ENCODE data around the gene TRPC6. TPM values are rescaled to one million over a fixed set of nuclear protein-coding genes. Genes with fewer than 3 reads are reported as not detected.
"Not testable (repeated sequence)": the region's sequence is repeated elsewhere in the genome, so short reads cannot be mapped to it uniquely, and the experiment has no call there.

TRPC6 gene
- total RNA-seq, 1 donor from 2014 or later, result 0.78 TPM

DNA sequence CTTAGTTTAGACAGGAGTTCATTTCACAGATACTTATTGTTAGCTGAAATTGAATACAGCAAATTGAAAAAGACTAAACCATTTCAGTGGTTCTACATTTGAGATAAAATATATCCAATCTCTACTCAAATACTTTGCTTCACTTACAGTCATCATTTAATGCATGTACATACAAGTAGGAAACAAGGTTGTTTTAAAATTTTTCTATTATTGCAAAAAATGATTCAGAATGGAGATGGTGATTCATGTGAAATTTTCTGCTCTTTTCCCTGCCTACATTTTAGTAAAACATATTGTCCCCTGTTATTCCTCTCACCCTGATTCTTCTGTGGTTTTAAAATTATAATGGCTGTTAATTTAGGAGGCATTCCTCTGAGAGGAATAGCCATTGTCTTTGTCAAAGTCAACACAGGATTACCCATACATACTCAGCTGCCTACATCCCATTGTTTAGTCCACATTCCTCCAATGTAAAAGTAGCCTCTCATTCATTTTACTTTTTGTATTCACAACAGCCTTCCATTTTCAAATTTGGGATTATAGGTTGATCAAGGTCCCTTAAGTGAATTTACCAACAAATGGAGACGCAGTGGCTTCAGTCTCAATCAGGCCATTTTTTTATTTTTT is 60.1 kb downstream of the TRPC6 start:
- intact Hi-C loops (cut with DNase I), result no loop called here
- DNase-seq (ENCODE audit: low spot score), result no peak

DNA sequence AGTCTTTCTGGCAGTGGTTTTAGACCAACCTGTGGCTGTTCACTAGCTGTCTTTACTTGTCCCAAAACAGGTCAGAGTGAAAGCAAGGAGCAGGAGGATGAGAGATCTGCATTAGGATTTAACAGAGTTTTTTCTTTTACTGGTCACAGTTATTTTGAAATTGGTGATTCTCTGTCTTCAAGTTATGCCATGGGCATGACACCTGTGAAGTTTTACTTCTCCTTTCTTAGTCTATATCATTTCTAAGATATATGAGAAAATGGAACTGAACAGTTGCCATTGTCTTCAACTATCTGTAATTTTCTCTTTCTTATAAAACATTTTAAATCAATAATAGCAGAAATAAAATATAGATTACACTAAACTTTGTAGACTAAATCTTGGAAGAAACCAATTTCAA is 60.6 kb downstream of the TRPC6 start:
- no peak for DNase-seq (ENCODE audit: low spot score)
- intact Hi-C loops (cut with DNase I), result no loop called here

DNA sequence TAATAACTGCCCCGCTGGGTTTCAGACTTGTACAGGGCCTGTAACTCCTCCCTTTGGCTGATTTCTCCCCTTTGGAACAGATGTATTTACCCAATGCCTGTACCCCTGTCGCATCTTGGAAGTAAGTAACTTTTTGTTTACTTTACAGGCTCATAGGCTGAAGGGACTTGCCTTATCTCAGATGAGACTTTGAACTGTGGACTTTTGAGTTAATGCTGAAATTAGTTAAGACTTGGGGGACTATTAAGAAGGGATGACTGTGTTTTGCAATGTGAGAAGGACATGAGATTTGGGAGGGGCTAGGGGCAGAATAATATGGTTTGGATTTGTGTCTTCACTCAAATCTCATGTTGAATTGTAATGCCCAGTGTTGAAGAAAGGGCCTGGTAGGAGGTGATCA is 62.0 kb downstream of the TRPC6 start:
- intact Hi-C loops (cut with DNase I), result no loop called here

DNA sequence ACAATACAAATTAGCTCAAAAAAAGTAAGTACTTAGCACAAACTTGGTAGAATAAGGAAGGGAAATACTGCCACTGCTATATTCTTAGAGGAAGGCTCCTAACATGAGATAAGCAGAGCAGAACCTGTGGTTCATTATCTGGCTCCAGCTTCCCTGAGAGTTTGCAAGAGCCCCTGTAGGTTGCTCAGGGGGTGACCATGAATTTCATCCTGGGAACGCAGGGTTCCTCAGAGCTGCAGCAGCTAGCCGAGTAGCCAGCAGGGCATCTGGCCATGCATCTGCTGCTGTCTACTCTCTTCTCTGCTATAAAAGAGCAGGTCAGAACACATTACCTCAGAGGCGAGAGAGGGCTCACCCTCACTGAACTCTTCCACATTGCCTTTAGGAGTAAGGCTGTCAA is 67.3 kb downstream of the TRPC6 start:
- no peak for DNase-seq (ENCODE audit: low spot score)
- intact Hi-C loops (cut with DNase I), result no loop called here

More for the DNA sequence above, 62.0 kb downstream of the TRPC6 start:
- DNase-seq (ENCODE audit: low spot score), result no peak

DNA sequence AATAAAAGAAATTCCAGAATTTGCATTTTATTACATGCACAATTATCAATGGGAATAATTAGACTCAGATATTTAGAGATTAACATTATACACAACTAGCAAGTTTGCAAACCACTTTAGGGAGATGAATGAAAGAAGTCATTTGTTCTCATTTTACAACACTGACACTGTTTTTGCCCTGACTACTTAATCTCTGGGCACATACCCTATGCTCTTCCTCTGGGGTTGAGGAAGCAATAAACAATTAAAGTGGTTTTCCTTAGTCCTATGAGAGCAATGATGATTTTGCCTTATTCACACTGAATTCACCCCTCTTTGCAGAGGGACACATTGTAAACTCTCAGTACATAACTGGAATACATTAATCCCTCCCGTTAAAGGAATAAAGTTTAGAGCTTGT is 72.7 kb downstream of the TRPC6 start:
- intact Hi-C loops (cut with DNase I), result no loop called here
- no peak for DNase-seq (ENCODE audit: low spot score)

DNA sequence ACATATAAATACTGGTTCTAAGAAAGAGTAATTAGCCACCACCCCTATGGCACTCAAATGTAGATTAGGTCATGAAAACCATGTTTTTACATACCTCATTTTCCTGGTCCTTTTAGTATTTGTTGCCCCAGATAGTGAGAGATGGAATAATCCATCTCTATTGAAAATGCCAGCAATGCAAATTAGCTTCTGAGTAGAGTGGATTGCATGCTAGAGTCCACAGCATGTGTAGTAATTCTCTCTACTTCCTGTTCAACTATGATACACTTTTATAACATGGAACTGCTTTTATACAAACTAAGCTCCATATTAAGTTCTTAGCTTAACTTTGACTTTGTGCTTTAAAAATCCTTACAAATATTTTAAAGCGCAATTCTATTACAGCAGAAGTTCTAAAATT is 73.2 kb downstream of the TRPC6 start:
- intact Hi-C loops (cut with DNase I), result no loop called here
- no peak for DNase-seq (ENCODE audit: low spot score)

DNA sequence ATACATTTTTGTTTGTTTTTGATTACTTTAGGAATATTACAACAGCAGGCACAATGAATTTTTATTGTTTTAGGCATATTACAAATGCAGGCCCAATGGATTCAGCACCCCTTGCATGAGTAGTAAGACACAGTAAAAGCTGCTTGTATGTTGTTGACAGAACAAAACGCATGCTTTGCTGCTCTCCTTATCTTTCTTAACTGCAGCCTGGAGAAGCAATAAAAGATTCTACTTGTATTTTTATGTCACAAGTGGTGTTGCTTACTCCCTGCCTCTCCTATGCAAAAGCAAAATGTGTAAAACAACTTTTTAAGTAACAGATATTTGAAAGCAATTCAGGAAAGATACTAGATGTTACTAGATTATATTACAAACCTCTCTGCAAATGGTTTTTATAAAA is 73.9 kb downstream of the TRPC6 start:
- no peak for DNase-seq (ENCODE audit: low spot score)
- intact Hi-C loops (cut with DNase I), result no loop called here

DNA sequence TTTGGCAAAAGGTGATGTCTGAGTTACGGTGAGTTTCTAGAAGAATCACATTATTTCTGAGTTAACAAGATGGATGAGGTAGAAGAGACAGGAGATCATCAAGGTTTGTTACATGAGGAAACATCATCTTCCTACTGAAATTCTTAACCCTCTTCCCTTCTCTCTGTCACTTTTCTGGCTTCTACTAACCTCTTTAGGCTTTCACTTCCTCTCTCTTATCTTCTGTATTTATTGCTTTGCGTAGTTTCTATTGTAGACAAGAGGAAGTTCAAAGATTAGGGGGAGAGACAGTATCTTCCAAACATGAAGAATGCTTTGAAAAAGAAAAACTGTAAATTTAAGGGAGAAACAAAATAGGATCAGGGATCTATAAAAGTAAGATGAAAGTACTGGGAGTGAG is 75.4 kb downstream of the TRPC6 start:
- intact Hi-C loops (cut with DNase I), result no loop called here

DNA sequence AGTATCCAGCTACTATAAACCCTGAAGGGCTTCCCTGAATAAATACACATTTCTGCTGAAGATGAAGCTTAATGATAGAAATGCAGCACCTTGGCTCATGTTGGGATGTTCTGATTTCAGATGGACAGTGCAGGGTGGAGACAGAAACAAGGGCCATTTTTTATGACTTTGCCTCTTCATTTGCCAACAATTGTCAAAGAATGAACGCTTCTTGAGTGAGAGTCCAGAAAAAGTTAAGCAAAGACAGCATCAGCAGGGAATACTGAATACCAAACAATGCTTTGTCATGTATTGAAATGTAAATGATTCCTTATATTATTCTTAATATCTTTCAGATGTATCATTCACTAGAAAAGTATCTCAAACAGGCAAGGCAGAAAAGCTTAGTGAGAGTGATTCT is 84.9 kb downstream of the TRPC6 start:
- intact Hi-C loops (cut with DNase I), result no loop called here
- no peak for DNase-seq (ENCODE audit: low spot score)

More for the DNA sequence above, 75.4 kb downstream of the TRPC6 start:
- DNase-seq (ENCODE audit: low spot score), result no peak

DNA sequence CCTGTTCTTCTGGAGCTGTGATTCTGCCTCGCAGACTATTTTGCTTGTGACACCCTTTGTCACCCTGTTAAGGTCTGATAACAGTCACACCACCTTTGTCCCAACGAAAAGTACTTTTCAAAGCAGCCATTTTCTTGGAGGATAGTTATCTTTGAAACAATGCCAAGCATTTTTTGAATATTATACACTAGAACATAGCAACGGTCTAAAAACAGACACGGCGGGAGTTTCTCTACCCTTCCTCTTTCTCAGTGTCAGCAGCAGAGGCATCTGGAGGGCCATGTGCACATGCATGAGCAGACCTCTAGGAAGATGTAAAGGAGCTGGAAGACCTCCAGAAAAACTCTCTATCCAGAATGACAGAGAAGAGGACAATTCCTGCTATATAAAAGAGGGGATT is 86.5 kb downstream of the TRPC6 start:
- no peak for DNase-seq (ENCODE audit: low spot score)
- intact Hi-C loops (cut with DNase I), result no loop called here

DNA sequence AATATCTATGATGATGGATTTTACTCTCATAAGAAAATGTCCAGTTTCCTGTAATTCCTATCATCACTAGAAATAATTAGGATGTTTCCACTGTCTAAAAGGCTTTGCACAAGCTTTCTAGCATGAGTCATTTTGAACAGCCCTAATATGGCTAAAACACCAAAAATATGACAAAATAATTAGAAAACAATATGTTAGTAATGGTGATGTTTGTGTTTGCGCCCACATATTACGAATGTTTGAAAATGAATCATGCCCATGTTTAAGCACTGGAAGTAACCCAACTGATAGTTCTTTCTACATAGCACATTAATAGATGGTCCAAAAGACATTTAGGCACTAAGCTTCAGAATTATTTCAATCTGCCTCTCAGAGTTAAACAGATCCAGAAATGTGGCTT is 96.0 kb downstream of the TRPC6 start:
- no peak for DNase-seq (ENCODE audit: low spot score)
- intact Hi-C loops (cut with DNase I), result no loop called here

DNA sequence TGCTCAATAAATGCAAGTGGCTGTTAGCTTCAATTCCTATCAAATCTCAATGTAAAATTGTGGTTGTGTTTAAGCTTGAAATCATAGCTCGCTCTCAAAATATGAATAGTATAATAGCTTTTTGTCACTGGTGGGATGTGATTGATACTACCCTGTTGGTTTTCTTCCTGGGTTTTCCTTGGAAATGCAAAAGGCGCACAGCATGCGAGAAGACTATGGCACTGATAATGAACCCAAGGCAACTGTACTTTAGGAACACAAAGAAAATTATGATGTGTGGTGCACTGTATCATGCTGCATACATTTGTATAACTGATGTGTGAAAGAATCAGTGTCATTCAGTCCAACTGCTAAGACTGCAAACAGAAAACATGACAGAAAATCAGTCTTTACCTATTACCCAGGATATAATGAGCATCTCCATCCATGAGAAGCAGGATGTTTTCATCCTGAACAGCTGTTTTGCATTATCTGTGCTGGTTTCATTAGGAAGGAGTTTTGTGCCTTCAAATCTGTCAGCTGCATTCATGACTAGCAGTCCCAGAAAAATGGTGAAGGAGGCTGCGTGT is 101.2 kb downstream of the TRPC6 start:
- intact Hi-C loops (cut with DNase I), result no loop called here
- no peak for DNase-seq (ENCODE audit: low spot score)

DNA sequence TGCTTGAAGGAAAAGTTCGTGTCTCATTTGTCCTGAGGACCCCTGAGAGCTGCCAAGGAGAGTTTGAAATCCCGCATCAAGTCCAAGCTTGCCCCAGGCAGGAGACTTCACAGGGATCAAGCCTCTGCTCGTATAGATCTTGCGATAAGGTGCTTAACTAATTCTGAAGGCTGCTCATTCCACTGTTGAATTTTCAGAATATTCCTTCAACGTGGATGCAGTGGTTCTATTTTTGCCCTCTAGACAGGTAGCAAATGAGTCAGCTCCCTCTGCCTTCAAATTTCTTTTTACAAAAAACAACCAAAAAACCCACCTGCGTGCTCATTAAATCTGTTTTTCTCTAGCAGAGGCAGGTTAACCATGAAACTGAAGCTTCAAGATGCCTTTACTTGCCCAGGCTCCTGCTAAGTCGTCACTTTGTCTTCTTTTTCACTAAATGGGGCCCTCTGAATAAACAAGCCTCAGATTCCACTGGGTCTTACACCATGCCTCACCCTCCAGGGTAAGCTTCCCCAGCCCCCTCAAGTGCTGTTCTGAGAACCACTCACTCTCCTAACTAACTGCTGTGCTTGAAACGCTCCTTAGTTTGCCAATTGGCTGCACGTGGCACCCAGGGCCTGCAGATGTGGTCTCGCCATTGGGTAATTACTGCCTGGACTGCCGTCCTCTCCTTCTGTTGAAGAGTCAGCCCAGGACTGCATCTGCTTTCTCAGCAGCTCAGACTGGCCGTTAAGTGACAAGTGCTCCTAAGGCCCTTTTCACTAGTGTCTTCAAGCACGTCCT is 105.0 kb downstream of the TRPC6 start:
- DNase-seq (ENCODE audit: low spot score), result no peak
- intact Hi-C loops (cut with DNase I), result no loop called here

DNA sequence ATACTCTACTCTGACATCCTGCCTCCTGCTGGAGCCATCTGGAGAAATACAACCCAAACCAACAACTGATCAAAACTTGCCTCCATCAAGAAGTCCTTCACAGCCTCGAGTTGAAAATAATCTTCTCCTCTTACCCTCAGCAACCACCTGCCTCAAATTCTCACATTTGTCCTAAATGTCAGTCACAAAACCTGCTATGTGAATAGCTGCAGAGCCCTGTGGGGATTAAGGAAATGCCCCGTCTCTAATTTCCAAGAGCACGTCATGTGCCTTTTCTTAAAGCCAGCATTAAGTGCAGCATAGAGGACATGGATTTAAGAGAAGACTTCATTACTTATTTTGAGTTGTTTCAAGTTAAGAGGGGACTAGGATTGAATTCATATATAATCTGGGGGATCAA is 105.9 kb downstream of the TRPC6 start:
- no peak for DNase-seq (ENCODE audit: low spot score)
- intact Hi-C loops (cut with DNase I), result no loop called here

DNA sequence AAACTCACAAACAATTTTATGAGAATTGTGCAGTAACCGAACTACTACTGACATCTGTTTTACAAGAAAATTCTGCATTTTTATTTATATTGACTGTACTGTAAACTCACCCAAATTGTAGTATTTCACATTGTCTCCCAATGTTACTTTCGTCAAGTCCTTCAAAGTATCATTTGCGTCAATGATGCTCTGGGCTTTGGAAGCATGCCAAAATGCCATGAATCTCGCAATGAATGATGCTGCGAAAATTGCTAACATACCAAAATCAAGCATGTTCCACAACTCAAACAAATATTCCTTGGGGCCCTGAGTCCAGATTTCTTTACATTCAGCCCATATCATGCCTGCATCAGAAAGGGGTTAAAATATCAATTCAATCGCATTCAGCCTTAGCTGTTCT is 107.6 kb downstream of the TRPC6 start:
- no peak for DNase-seq (ENCODE audit: low spot score)

DNA sequence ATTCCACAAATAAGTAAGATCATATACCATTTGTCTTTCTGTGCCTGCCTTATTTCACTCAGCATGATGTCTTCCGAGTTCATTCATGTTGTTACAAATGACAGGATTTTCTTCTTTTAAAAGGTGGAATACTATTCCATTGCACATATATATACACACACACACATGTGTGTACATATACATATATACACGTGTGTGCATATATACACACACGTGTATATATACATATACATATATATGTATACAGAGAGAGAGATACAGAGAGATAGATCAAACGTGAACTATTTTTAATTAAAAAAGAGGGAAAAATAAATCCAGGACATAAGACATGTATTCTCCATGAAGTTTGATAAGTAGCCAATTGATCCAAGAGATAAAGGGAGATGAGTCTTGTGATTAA is 108.1 kb downstream of the TRPC6 start:
- intact Hi-C loops (cut with DNase I), result no loop called here
- no peak for DNase-seq (ENCODE audit: low spot score)

More for the DNA sequence above, 107.6 kb downstream of the TRPC6 start:
- intact Hi-C loops (cut with DNase I), result no loop called here

DNA sequence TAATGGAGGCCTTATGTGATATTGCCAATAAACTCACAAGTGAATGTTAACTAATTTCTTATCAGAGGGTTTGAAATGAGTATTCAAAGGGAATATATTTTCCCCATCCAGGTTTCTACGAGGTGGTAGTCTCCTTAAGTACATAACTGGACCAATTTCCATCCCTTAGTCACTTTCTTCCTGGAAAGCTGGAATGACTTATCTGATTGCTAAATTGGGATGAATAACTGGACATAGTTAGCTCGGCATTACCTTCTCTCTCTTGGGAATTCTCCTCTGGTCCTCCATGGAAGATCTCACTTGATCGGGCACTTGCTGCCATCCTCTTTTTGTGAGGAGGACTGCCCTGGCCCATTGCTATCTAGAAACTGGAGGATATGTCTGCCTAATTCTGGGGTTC is 109.1 kb downstream of the TRPC6 start:
- no peak for DNase-seq (ENCODE audit: low spot score)
- intact Hi-C loops (cut with DNase I), result no loop called here

DNA sequence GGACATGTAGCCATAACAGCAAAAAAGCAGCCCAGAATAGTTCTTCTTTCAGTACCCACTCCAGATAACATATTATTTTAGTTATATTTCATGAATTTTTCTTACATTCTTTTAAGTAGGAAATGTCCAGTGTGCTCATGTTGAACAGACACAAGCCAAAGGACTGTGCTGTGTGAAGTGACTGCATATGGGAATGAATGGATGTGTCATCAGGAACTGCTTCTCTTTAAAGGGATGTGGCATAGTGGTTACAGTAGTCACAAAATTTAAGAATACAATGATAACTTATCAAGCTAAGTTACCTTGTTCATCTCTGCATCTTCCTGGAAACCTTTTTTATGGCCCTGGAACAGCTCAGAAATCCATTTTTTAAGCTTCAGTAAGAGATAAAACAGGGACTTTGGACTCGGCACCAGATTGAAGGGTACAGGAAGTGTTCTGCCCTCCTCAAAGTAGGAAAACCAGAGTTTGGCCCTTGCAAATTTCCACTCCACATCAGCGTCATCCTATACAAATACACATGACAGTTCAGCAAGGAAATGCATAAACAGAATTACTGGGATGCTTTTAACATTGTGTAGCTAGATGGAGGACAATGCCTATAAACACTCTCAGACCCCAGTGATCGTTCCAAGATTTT is 112.8 kb downstream of the TRPC6 start:
- no peak for DNase-seq (ENCODE audit: low spot score)
- intact Hi-C loops (cut with DNase I), result no loop called here

DNA sequence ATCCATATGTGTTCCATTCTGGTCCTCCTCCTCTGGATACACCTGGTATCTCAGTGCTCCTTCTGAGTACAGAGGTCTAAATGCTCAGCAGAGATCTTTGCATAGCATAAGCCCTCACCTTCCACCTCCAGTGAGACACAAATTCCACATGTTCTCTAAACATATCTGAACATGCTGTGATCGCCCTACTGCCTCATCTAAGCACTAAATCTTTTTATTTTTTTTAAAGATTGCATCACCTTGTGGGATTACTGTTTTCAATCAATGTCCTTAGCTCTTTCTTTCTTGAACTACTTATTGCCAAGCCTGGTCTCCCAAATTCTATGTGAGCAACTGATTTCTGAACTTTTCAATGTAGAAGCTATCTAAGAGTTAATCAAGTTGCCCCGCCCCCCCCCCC is 113.4 kb downstream of the TRPC6 start:
- intact Hi-C loops (cut with DNase I), result no loop called here

DNA sequence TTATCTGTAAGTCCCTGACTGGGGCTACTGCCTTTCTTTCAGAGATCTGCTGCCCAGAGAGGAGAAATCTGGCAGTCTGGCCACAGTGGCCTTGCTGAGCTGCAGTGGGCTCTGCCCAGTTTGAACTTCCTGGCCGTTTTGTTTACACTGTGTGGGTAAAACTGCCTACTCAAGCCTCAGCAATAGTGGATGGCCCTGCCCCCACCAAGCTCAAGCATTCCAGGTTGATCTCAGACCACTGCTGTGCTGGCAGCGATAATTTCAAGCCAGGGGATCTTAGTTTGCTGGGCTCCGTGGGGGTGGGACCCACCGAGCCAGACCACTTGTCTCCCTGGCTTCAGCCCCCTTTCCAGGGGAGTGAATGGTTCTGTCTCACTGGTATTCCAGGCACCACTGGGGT is 117.5 kb downstream of the TRPC6 start:
- intact Hi-C loops (cut with DNase I), result no loop called here
- DNase-seq (ENCODE audit: low spot score), result no peak

More for the DNA sequence above, 113.4 kb downstream of the TRPC6 start:
- DNase-seq (ENCODE audit: low spot score), result no peak

DNA sequence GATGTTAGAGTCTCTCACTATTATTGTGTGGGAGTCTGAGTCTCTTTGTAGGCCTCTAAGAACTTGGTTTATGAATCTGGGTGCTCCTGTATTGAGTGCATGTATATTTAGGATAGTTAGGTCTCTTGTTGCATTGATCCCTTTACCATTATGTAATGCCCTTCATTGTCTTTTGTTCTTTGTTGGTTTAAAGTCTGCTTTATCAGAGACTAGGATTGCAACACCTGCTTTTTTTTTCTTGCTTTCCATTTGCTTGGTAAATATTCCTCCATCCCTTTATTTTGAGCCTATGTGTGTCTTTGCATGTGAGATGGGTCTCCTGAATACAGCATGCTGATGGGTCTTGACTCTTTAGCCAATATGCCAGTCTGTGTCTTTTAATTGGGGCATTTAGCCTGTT is 119.4 kb downstream of the TRPC6 start:
- intact Hi-C loops (cut with DNase I); DNase-seq (ENCODE audit: low spot score): not testable (repeated sequence)

All from cardiac septum (tissue), 1 donor.